ENCODE measurements around the gene DCTN2.
A peak's percentile ranks its signal among the peaks of the same experiment; 100 is the strongest.

The DCTN2 gene

GRCh38 chr12:57552835-57553313, 5.9 kb upstream of the DCTN2 start:
- Histone ChIP-seq H3K9me3 (ENCODE audit: control insufficient read depth, low read length) (no peaks in the 10 kb centered on the region), H3K9ac (ENCODE audit: low read length) (no peak overlapping the region), H3K27me3 (ENCODE audit: control insufficient read depth, insufficient read depth, low read length) (peaks cover 29% of the 10 kb centered on the region), H3K36me3 (ENCODE audit: control insufficient read depth, insufficient read depth, low read length) (no peaks in the 10 kb centered on the region), H3K4me3 (ENCODE audit: low read length) (no peak overlapping the region), H3K4me1 (ENCODE audit: control insufficient read depth, insufficient read depth, low read length) (peaks cover 7% of the 10 kb centered on the region)

GRCh38 chr12:57552306-57552651, 5.3 kb upstream of the DCTN2 start:
- H3K27me3 ChIP-seq (ENCODE audit: control insufficient read depth, insufficient read depth, low read length) = peaks cover 29% of the 10 kb centered on the region
- no peaks in the 10 kb centered on the region for H3K36me3 ChIP-seq (ENCODE audit: control insufficient read depth, insufficient read depth, low read length)
- no peaks in the 10 kb centered on the region for H3K9me3 ChIP-seq (ENCODE audit: control insufficient read depth, low read length)
- no peak overlapping the region for H3K4me3 ChIP-seq (ENCODE audit: low read length)
- no peak overlapping the region for H3K9ac ChIP-seq (ENCODE audit: low read length)
- peaks cover 7% of the 10 kb centered on the region for H3K4me1 ChIP-seq (ENCODE audit: control insufficient read depth, insufficient read depth, low read length)

GRCh38 chr12:57551637-57552305, 4.8 kb upstream of the DCTN2 start:
- H3K4me3 ChIP-seq (ENCODE audit: low read length) = no peak overlapping the region
- H3K9me3 ChIP-seq (ENCODE audit: control insufficient read depth, low read length) = no peaks in the 10 kb centered on the region
- no peaks in the 10 kb centered on the region for H3K36me3 ChIP-seq (ENCODE audit: control insufficient read depth, insufficient read depth, low read length)
- H3K27me3 ChIP-seq (ENCODE audit: control insufficient read depth, insufficient read depth, low read length) = peaks cover 29% of the 10 kb centered on the region
- no peak overlapping the region for H3K9ac ChIP-seq (ENCODE audit: low read length)
- H3K4me1 ChIP-seq (ENCODE audit: control insufficient read depth, insufficient read depth, low read length) = peaks cover 7% of the 10 kb centered on the region

- Histone ChIP-seq H3K36me3 (ENCODE audit: control insufficient read depth, insufficient read depth, low read length) (no peaks in the 10 kb centered on the region), H3K4me3 (ENCODE audit: low read length) (no peak overlapping the region), H3K9ac (ENCODE audit: low read length) (no peak overlapping the region), H3K9me3 (ENCODE audit: control insufficient read depth, low read length) (no peaks in the 10 kb centered on the region), H3K4me1 (ENCODE audit: control insufficient read depth, insufficient read depth, low read length) (peaks cover 12% of the 10 kb centered on the region), H3K27me3 (ENCODE audit: control insufficient read depth, insufficient read depth, low read length) (peaks cover 29% of the 10 kb centered on the region)
These were observed 3.9 kb upstream of the DCTN2 start for GRCh38 chr12:57550641-57551549.

- Histone ChIP-seq H3K27me3 (ENCODE audit: control insufficient read depth, insufficient read depth, low read length) (peaks cover 29% of the 10 kb centered on the region), H3K4me1 (ENCODE audit: control insufficient read depth, insufficient read depth, low read length) (peaks cover 15% of the 10 kb centered on the region), H3K9me3 (ENCODE audit: control insufficient read depth, low read length) (no peaks in the 10 kb centered on the region), H3K4me3 (ENCODE audit: low read length) (no peak within 1 kb of the TSS), H3K36me3 (ENCODE audit: control insufficient read depth, insufficient read depth, low read length) (no peaks in the 10 kb centered on the region), H3K9ac (ENCODE audit: low read length) (peak within 1 kb of the TSS; percentile 20)
These were observed 3.1 kb upstream of the DCTN2 start, which contains the start of gene KIF5A for GRCh38 chr12:57549909-57550640. KIF5A (plus strand) TSS chr12:57550044; CDS start chr12:57550272, 228 bp downstream.

GRCh38 chr12:57549203-57549908, 2.4 kb upstream of the DCTN2 start:
- no peak overlapping the region for H3K9ac ChIP-seq (ENCODE audit: low read length)
- H3K27me3 ChIP-seq (ENCODE audit: control insufficient read depth, insufficient read depth, low read length) = peaks cover 29% of the 10 kb centered on the region
- no peaks in the 10 kb centered on the region for H3K9me3 ChIP-seq (ENCODE audit: control insufficient read depth, low read length)
- H3K4me1 ChIP-seq (ENCODE audit: control insufficient read depth, insufficient read depth, low read length) = peaks cover 15% of the 10 kb centered on the region
- no peak overlapping the region for H3K4me3 ChIP-seq (ENCODE audit: low read length)
- no peaks in the 10 kb centered on the region for H3K36me3 ChIP-seq (ENCODE audit: control insufficient read depth, insufficient read depth, low read length)

GRCh38 chr12:57548488-57548887, 1.5 kb upstream of the DCTN2 start:
- H3K9ac ChIP-seq (ENCODE audit: low read length) = no peak overlapping the region
- H3K27me3 ChIP-seq (ENCODE audit: control insufficient read depth, insufficient read depth, low read length) = peaks cover 29% of the 10 kb centered on the region
- no peak overlapping the region for H3K4me3 ChIP-seq (ENCODE audit: low read length)
- H3K9me3 ChIP-seq (ENCODE audit: control insufficient read depth, low read length) = no peaks in the 10 kb centered on the region
- peaks cover 15% of the 10 kb centered on the region for H3K4me1 ChIP-seq (ENCODE audit: control insufficient read depth, insufficient read depth, low read length)
- H3K36me3 ChIP-seq (ENCODE audit: control insufficient read depth, insufficient read depth, low read length) = no peaks in the 10 kb centered on the region

- H3K27me3 ChIP-seq (ENCODE audit: control insufficient read depth, insufficient read depth, low read length) = peaks cover 29% of the 10 kb centered on the region
- no peak overlapping the region for H3K9ac ChIP-seq (ENCODE audit: low read length)
- H3K4me3 ChIP-seq (ENCODE audit: low read length) = no peak overlapping the region
- H3K9me3 ChIP-seq (ENCODE audit: control insufficient read depth, low read length) = no peaks in the 10 kb centered on the region
- no peaks in the 10 kb centered on the region for H3K36me3 ChIP-seq (ENCODE audit: control insufficient read depth, insufficient read depth, low read length)
- H3K4me1 ChIP-seq (ENCODE audit: control insufficient read depth, insufficient read depth, low read length) = peaks cover 15% of the 10 kb centered on the region
These were observed 972 bp upstream of the DCTN2 start for GRCh38 chr12:57548013-57548315.

GRCh38 chr12:57547288-57548012, 458 bp upstream of the DCTN2 start:
- Histone ChIP-seq H3K36me3 (ENCODE audit: control insufficient read depth, insufficient read depth, low read length) (no peaks in the 10 kb centered on the region), H3K4me1 (ENCODE audit: control insufficient read depth, insufficient read depth, low read length) (peaks cover 15% of the 10 kb centered on the region), H3K27me3 (ENCODE audit: control insufficient read depth, insufficient read depth, low read length) (peaks cover 29% of the 10 kb centered on the region), H3K9ac (ENCODE audit: low read length) (peak overlapping the region; percentile 94), H3K9me3 (ENCODE audit: control insufficient read depth, low read length) (no peaks in the 10 kb centered on the region), H3K4me3 (ENCODE audit: low read length) (peak overlapping the region; percentile 28)

- peaks cover 15% of the 10 kb centered on the region for H3K4me1 ChIP-seq (ENCODE audit: control insufficient read depth, insufficient read depth, low read length)
- H3K27me3 ChIP-seq (ENCODE audit: control insufficient read depth, insufficient read depth, low read length) = peaks cover 29% of the 10 kb centered on the region
- peak overlapping the region; percentile 94 for H3K9ac ChIP-seq (ENCODE audit: low read length)
- H3K4me3 ChIP-seq (ENCODE audit: low read length) = peak overlapping the region; percentile 28
- H3K9me3 ChIP-seq (ENCODE audit: control insufficient read depth, low read length) = no peaks in the 10 kb centered on the region
- no peaks in the 10 kb centered on the region for H3K36me3 ChIP-seq (ENCODE audit: control insufficient read depth, insufficient read depth, low read length)
These were observed 1.1 kb downstream of the DCTN2 start for GRCh38 chr12:57545809-57546437.

GRCh38 chr12:57543581-57543980, 3.4 kb downstream of the DCTN2 start:
- Histone ChIP-seq H3K4me3 (ENCODE audit: low read length) (no peak overlapping the region), H3K9me3 (ENCODE audit: control insufficient read depth, low read length) (no peaks in the 10 kb centered on the region), H3K9ac (ENCODE audit: low read length) (no peak overlapping the region), H3K4me1 (ENCODE audit: control insufficient read depth, insufficient read depth, low read length) (peaks cover 7% of the 10 kb centered on the region), H3K27me3 (ENCODE audit: control insufficient read depth, insufficient read depth, low read length) (peaks cover 6% of the 10 kb centered on the region), H3K36me3 (ENCODE audit: control insufficient read depth, insufficient read depth, low read length) (no peaks in the 10 kb centered on the region)
